Hepatocyte (in vitro differentiated cells): ENCODE results near the gene RALB. TPM values are rescaled to one million over a fixed set of nuclear protein-coding genes. Genes with fewer than 3 reads are reported as not detected.
A peak's percentile ranks its signal among the peaks of the same experiment; 100 is the strongest.

Source experiments
- DNase-seq: peaks from one replicate; pipeline ENCODE4 v3.0.0-alpha.2; 2016; ENCODE audit warnings: low spot score
- H2AFZ ChIP-seq: fragments of 200-600 bp; sonication (generic); 2 replicates; pipeline ENCODE4 v1.6.0; 2016; ENCODE audit warnings: antibody characterized with exemption, mild to moderate bottlenecking
- H3K27ac ChIP-seq: fragments of 200-600 bp; sonication (generic); 2 replicates; pipeline ENCODE4 v1.5.1; 2016; ENCODE audit warnings: mild to moderate bottlenecking
- H3K27me3 ChIP-seq: fragments of 200-600 bp; sonication (generic); 2 replicates; pipeline ENCODE4 v1.6.1; 2016
- H3K36me3 ChIP-seq: fragments of 200-600 bp; sonication (generic); replicated peaks from 2 replicates; pipeline ENCODE4 v1.5.1; 2016; ENCODE audit warnings: low read depth; ENCODE audit not compliant: insufficient read depth
- H3K4me1 ChIP-seq: fragments of 200-600 bp; sonication (generic); 2 replicates; pipeline ENCODE4 v1.5.1; 2016; ENCODE audit warnings: mild to moderate bottlenecking, moderate library complexity; ENCODE audit not compliant: insufficient read depth
- H3K4me2 ChIP-seq: fragments of 200-600 bp; sonication (generic); 2 replicates; pipeline ENCODE4 v1.6.0; 2016
- H3K4me3 ChIP-seq: fragments of 200-600 bp; sonication (generic); 2 replicates; pipeline ENCODE4 v1.5.1; 2016; ENCODE audit warnings: mild to moderate bottlenecking
- H3K79me2 ChIP-seq: fragments of 200-600 bp; sonication (generic); 2 replicates; pipeline ENCODE4 v1.6.0; 2017; ENCODE audit warnings: mild to moderate bottlenecking
- H3K9me2 ChIP-seq: fragments of 200-600 bp; sonication (generic); replicated peaks from 2 replicates; pipeline ENCODE4 v1.6.0; 2017; ENCODE audit warnings: mild to moderate bottlenecking; ENCODE audit not compliant: insufficient read depth
- H3K9me3 ChIP-seq: fragments of 200-600 bp; sonication (generic); 2 replicates; pipeline ENCODE4 v1.5.1; 2016; ENCODE audit warnings: low read depth, mild to moderate bottlenecking
- H4K20me1 ChIP-seq: fragments of 200-600 bp; sonication (generic); 2 replicates; pipeline ENCODE4 v1.6.0; 2016; ENCODE audit warnings: mild to moderate bottlenecking; ENCODE audit not compliant: insufficient read depth, poor library complexity, severe bottlenecking
- EZH2 ChIP-seq: fragments of 200-600 bp; sonication (generic); IDR thresholded peaks from 2 replicates; pipeline ENCODE4 v1.6.1; 2016; ENCODE audit warnings: antibody characterized with exemption, mild to moderate bottlenecking, borderline replicate concordance
- EZH2phosphoT487 ChIP-seq: fragments of 200-600 bp; sonication (generic); IDR thresholded peaks from one replicate; pipeline ENCODE4 v1.6.1; 2018; ENCODE audit warnings: antibody characterized with exemption, mild to moderate bottlenecking, low read depth, moderate library complexity; ENCODE audit not compliant: unreplicated experiment, severe bottlenecking
- WGBS: methylation state at CpG from one replicate; pipeline ENCODE4 v1.1.6; 2016; ENCODE audit warnings: low lambda C conversion rate; ENCODE audit errors: missing lambda C conversion rate; 5-methylcytosine and 5-hydroxymethylcytosine counted together
- polyA plus RNA-seq: library from polyadenylated mRNA; unstranded; fragments of >200 nt; fragmentation: Nextera tagmentation; extraction: Ambion mirVana; gene quantifications from 2 replicates; pipeline ENCODE4 v1.2.1, GENCODE V29; 2016
- total RNA-seq: library from RNA; depleted of rRNA; stranded (reverse); fragments of >200 nt; gene quantifications from 2 replicates; pipeline ENCODE4 v1.2.3, GENCODE V29; 2014
- TF ChIP-seq, protein P1 (sequence below): fragments of 200-600 bp; sonication (generic); IDR thresholded peaks from 2 replicates; pipeline ENCODE4 v1.5.1; 2016; ENCODE audit warnings: antibody characterized with exemption, mild to moderate bottlenecking; ENCODE audit not compliant: poor library complexity

The RALB gene
- total and polyA plus RNA-seq, 2 experiments from 2014 or later: 68.2 to 74.4 TPM

DNA sequence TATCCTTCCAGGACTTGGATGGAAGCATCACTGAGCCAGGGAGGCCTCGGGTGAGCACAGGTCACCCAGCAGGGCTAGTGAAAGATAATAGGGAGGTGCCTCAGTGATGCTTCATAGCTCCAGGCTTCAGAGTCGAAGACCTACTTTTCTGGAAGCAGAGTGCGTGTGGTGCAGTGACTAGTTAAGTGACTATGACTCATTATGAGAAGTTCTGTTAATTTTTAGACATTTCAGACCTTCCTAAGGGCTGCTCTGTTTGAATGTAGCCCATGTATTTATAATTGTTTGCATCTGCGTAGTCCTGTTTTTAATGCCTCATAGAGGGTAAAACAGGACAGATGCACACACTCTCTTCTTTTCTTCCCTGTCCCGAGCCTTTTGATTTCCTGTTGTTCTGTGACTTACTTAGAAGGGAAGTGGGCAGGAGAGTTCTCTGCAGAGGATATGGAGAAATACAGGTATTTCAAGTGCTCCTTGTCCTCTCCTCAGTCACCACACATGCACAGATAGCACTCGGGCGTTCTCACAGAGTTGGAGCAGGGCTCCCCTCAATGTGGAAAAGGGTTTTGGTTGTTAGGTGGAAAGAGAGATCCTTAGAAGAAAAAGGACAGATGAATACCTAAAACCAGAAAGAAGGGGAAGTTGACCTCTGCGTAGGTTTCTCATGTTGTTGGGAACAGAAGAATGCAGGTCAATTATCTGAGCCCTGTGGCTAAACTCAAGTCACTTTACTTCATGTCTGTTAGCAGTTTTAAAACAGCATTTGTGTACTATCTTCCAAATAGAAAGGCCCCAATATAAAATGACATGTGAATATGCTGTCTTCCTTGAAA lies 34.7 kb downstream of the RALB start:
- 52% methylated on average over 8 of the region's 8 CpGs for WGBS
- TF ChIP-seq EZH2 (no peak), EZH2phosphoT487 (no peak)
- TF ChIP-seq, protein P1, sequence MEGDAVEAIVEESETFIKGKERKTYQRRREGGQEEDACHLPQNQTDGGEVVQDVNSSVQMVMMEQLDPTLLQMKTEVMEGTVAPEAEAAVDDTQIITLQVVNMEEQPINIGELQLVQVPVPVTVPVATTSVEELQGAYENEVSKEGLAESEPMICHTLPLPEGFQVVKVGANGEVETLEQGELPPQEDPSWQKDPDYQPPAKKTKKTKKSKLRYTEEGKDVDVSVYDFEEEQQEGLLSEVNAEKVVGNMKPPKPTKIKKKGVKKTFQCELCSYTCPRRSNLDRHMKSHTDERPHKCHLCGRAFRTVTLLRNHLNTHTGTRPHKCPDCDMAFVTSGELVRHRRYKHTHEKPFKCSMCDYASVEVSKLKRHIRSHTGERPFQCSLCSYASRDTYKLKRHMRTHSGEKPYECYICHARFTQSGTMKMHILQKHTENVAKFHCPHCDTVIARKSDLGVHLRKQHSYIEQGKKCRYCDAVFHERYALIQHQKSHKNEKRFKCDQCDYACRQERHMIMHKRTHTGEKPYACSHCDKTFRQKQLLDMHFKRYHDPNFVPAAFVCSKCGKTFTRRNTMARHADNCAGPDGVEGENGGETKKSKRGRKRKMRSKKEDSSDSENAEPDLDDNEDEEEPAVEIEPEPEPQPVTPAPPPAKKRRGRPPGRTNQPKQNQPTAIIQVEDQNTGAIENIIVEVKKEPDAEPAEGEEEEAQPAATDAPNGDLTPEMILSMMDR: no peak
- no peaks in the 10 kb centered on the region for H3K36me3 ChIP-seq
- H3K27me3 ChIP-seq: no peaks in the 10 kb centered on the region
- H3K4me1 ChIP-seq: peaks cover 15% of the 10 kb centered on the region
- peak; percentile 59 for DNase-seq
- no peak overlapping the region for H3K4me3 ChIP-seq
- peaks cover 18% of the 10 kb centered on the region for H3K79me2 ChIP-seq
- peak overlapping the region; percentile 75 for H3K27ac ChIP-seq
- peak overlapping the region; percentile 42 for H3K4me2 ChIP-seq
- H3K9me2 ChIP-seq: no peaks in the 10 kb centered on the region
- no peak overlapping the region for H2AFZ ChIP-seq
- no peaks in the 10 kb centered on the region for H4K20me1 ChIP-seq
- no peaks in the 10 kb centered on the region for H3K9me3 ChIP-seq

DNA sequence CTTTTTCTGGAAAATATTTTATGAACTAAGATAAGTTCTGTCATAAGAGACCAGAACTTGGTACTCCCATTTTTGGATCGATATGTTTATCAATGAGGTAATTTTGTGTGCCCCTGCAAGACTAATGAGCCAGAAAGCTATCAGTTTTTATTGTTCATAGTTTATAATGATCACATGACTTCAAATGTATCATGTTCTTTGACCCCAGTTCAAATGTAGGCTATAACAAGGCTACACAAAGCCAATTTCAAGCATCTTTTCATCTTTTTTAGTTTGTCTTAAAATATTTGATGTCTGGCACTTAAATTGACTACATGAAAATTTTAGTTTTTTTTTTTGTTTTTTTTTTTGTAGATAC lies 35.3 kb downstream of the RALB start:
- no peak overlapping the region for H2AFZ ChIP-seq
- peak overlapping the region; percentile 75 for H3K27ac ChIP-seq
- H3K9me3 ChIP-seq: no peaks in the 10 kb centered on the region
- no peak overlapping the region for H3K4me3 ChIP-seq
- WGBS: 100% methylated on average over 1 of the region's 1 CpG
- H4K20me1 ChIP-seq: no peaks in the 10 kb centered on the region
- H3K9me2 ChIP-seq: no peaks in the 10 kb centered on the region
- no peaks in the 10 kb centered on the region for H3K36me3 ChIP-seq
- no peaks in the 10 kb centered on the region for H3K27me3 ChIP-seq
- H3K4me2 ChIP-seq: peak overlapping the region; percentile 42
- TF ChIP-seq EZH2: no peak
- TF ChIP-seq, protein P1: no peak
- TF ChIP-seq EZH2phosphoT487: no peak
- H3K4me1 ChIP-seq: peaks cover 15% of the 10 kb centered on the region
- H3K79me2 ChIP-seq: peaks cover 20% of the 10 kb centered on the region
- no peak for DNase-seq

- Histone ChIP-seq H3K36me3 (no peaks in the 10 kb centered on the region), H3K4me3 (no peak overlapping the region), H3K27me3 (no peaks in the 10 kb centered on the region), H3K9me3 (no peaks in the 10 kb centered on the region), H3K9me2 (no peaks in the 10 kb centered on the region), H3K4me2 (no peak overlapping the region), H3K79me2 (peaks cover 20% of the 10 kb centered on the region), H3K27ac (no peak overlapping the region), H4K20me1 (no peaks in the 10 kb centered on the region), H2AFZ (no peak overlapping the region), H3K4me1 (peaks cover 15% of the 10 kb centered on the region)
- WGBS: 95% methylated on average over 14 of the region's 14 CpGs
- TF ChIP-seq EZH2: no peak
- TF ChIP-seq, protein P1: no peak
- TF ChIP-seq EZH2phosphoT487: no peak
- no peak for DNase-seq
These were observed 36.7 kb downstream of the RALB start for GRCh38 chr2:120289221-120289906.
